ENCODE results near the gene IL34. TPM values are rescaled to one million over a fixed set of nuclear protein-coding genes. Genes with fewer than 3 reads are reported as not detected.

IL34 gene
- total RNA-seq, 1 donor from 2014 or later: not detected

GRCh38 chr16:70676675-70677498 is 30.5 kb downstream of the IL34 start:
- Mint-ChIP-seq H3K4me3 (no peak overlapping the region), H3K27me3 (ENCODE audit: insufficient read depth, low read depth) (no peaks in the 10 kb centered on the region), H3K9me3 (no peaks in the 10 kb centered on the region), H3K4me1 (peaks cover 3% of the 10 kb centered on the region), H3K27ac (no peak overlapping the region), H3K36me3 (peaks cover 13% of the 10 kb centered on the region)
- no peaks in the 10 kb centered on the region for H3K36me3 ChIP-seq
- no peak for DNase-seq (ENCODE audit: low spot score)
- no peaks in the 10 kb centered on the region for H3K27me3 ChIP-seq
- no peaks in the 10 kb centered on the region for H3F3A ChIP-seq (ENCODE audit: low read depth)
- no peaks in the 10 kb centered on the region for H3K79me2 ChIP-seq (ENCODE audit: low read depth)
- H3K4me3 ChIP-seq: no peak overlapping the region
- no peaks in the 10 kb centered on the region for H3K9me3 ChIP-seq (ENCODE audit: low read depth)
- TF ChIP-seq EZH2 (IDR thresholded peaks at IDR 0.05) (no peak), CTCF (IDR thresholded peaks at IDR 0.05) (no peak), EZH2phosphoT487 (IDR thresholded peaks at IDR 0.05) (no peak)
- no peak overlapping the region for H3K4me2 ChIP-seq
- peaks cover 19% of the 10 kb centered on the region for H4K20me1 ChIP-seq (ENCODE audit: low read depth)
- H3K9ac ChIP-seq: no peak overlapping the region
- H3K27ac ChIP-seq: no peak overlapping the region
- H2AFZ ChIP-seq (replicated peaks): no peak overlapping the region
- H3K4me1 ChIP-seq: no peaks in the 10 kb centered on the region

- no peaks in the 10 kb centered on the region for H3K9me3 Mint-ChIP-seq
- no peak overlapping the region for H2AFZ ChIP-seq (replicated peaks)
- no peak overlapping the region for H3K4me3 ChIP-seq
- no peak overlapping the region for H3K9ac ChIP-seq
- H3K27ac ChIP-seq: no peak overlapping the region
- no peak for TF ChIP-seq EZH2 (IDR thresholded peaks at IDR 0.05)
- H3K27me3 Mint-ChIP-seq (ENCODE audit: insufficient read depth, low read depth): no peaks in the 10 kb centered on the region
- H3K27me3 ChIP-seq: no peaks in the 10 kb centered on the region
- DNase-seq (ENCODE audit: low spot score): no peak
- H3F3A ChIP-seq (ENCODE audit: low read depth): no peaks in the 10 kb centered on the region
- H3K4me3 Mint-ChIP-seq: no peak overlapping the region
- peaks cover 12% of the 10 kb centered on the region for H3K36me3 Mint-ChIP-seq
- H3K4me2 ChIP-seq: no peak overlapping the region
- peaks cover 24% of the 10 kb centered on the region for H4K20me1 ChIP-seq (ENCODE audit: low read depth)
- no peaks in the 10 kb centered on the region for H3K9me3 ChIP-seq (ENCODE audit: low read depth)
- no peaks in the 10 kb centered on the region for H3K79me2 ChIP-seq (ENCODE audit: low read depth)
- peaks cover 6% of the 10 kb centered on the region for H3K4me1 Mint-ChIP-seq
- H3K36me3 ChIP-seq: no peaks in the 10 kb centered on the region
- no peaks in the 10 kb centered on the region for H3K4me1 ChIP-seq
- no peak overlapping the region for H3K27ac Mint-ChIP-seq
Observed at GRCh38 chr16:70677499-70678120, 31.3 kb downstream of the IL34 start.

GRCh38 chr16:70678121-70678897 is 31.9 kb downstream of the IL34 start:
- Histone ChIP-seq H4K20me1 (ENCODE audit: low read depth) (peaks cover 31% of the 10 kb centered on the region), H3K9ac (no peak overlapping the region), H3K4me2 (no peak overlapping the region), H2AFZ (replicated peaks) (no peak overlapping the region), H3K27ac (no peak overlapping the region), H3K9me3 (ENCODE audit: low read depth) (no peaks in the 10 kb centered on the region), H3K27me3 (no peaks in the 10 kb centered on the region), H3K36me3 (no peaks in the 10 kb centered on the region), H3K79me2 (ENCODE audit: low read depth) (no peaks in the 10 kb centered on the region), H3K4me3 (no peak overlapping the region), H3K4me1 (no peaks in the 10 kb centered on the region), H3F3A (ENCODE audit: low read depth) (no peaks in the 10 kb centered on the region)
- Mint-ChIP-seq H3K27ac (no peak overlapping the region), H3K36me3 (peaks cover 11% of the 10 kb centered on the region), H3K27me3 (ENCODE audit: insufficient read depth, low read depth) (no peaks in the 10 kb centered on the region), H3K4me3 (no peak overlapping the region), H3K9me3 (no peaks in the 10 kb centered on the region), H3K4me1 (peaks cover 9% of the 10 kb centered on the region)
- TF ChIP-seq CTCF (IDR thresholded peaks at IDR 0.05): no peak
- TF ChIP-seq EZH2phosphoT487 (IDR thresholded peaks at IDR 0.05): no peak
- TF ChIP-seq EZH2 (IDR thresholded peaks at IDR 0.05): no peak
- no peak for DNase-seq (ENCODE audit: low spot score)

All from neural progenitor cell (in vitro differentiated cells).